GM19372 (cell line): Measurements from ENCODE around the gene GDF15.
"Not testable (repeated sequence)": the region's sequence is repeated elsewhere in the genome, so short reads cannot be mapped to it uniquely, and the experiment has no call there.

Source experiments
- ATAC-seq: cut with Tn5 transposase; IDR thresholded peaks from one replicate; pipeline ENCODE4 v1.9.1; 2021; ENCODE audit warnings: mild to moderate bottlenecking, low read depth, moderate library complexity; ENCODE audit not compliant: unreplicated experiment

Gene GDF15

DNA sequence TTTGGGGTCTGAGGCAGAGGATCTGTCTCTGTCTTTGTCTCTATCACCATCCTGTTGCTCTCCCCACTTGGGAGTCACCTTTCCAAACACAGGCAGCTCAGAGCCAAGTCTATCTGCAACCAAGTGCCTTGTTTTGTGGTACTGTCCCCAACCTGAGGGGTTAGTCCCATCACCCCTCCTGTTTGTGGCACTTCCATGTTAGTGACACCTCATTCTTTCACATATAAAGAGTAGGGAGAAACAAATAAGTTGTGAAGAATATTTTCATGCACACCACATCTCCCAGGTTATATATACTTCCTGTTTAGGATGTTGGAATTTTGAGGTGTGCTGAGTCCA lies 3.7 kb downstream of the GDF15 start:
- no peak for ATAC-seq

DNA sequence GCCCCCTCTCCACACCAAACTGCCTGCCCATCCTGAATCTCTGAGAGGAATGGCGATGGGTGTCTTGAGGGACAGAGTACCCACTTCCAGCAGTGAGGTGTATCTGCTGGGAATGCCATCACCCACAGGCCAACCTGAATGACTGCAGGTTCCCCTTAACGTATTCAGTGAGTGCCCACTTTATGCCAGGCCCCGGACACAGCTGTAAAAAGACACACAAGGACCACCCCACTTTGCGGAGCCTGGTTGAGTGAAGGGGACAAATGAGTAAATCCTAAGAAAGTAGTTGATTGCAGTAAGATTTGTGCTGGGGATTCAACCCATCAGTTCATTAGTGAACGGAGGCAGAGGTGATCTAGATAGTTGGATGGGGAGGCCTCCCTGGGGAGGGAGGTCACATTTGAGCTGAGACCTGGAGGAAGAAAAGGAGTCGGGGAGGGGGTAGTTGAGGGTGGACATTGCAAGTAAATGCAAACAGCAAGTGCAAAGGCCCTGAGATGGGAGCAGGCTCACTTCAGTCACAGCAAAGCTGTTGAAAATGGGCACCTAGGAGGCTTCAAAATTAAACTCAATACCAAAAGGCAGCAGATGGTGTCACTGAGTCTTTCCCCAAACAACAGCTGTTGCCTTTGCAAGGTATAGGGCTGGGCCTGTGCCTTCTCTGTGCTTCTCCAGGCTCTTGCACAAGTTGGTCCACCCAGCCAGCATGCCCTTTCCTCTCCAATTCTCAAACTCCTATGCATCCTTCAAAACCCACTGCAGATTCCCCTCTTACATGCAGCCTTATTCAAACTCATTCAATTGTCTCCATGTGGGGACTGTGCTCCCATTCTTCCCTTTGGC lies 4.3 kb downstream of the GDF15 start:
- no peak for ATAC-seq

DNA sequence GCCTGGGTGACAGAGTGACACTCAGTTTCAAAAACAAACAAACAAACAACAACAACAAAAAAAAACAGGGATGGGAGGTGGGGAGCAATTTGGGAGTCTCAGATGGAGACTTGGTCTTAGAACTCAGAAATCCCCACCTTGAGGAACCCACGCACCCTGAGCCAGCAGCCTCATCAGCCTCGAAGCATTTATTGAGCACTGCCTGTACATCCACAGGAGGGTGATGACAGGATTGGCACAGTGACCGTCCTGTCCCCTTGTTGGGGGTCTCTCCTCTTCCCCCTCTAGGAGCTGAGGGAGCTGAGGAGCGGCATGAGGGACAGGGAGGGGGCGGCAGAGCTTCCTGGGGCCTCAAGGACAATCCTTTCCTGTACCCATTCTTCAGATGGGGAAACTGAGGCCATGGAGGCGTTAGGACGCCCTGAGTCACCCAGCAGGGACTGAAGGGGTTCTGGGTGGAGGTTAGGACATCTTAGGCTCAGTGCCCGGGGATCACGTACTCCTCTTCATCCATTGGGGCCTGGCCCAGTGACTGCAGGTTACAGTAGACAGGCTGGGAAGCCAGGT lies 5.6 kb downstream of the GDF15 start:
- ATAC-seq: no peak

DNA sequence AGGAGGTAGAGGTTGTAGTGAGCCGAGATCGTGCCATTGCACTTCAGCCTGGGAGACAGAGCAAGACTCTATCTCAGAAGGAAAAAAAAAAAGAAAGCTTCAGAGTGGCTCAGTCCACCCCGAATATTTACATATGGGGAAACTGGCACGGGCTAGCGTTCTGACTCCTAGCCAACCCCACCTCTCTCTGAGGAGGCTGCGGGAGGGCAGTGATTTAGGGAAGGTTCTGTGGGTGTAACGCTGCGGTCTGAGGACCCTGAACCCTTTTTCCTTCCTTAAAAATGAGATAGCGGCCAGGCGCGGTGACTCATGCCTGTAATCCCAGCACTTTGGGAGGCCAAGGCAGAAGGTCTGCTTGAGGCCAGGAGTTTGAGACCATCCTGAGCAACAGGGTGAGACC lies 6.5 kb downstream of the GDF15 start:
- ATAC-seq: no peak

DNA sequence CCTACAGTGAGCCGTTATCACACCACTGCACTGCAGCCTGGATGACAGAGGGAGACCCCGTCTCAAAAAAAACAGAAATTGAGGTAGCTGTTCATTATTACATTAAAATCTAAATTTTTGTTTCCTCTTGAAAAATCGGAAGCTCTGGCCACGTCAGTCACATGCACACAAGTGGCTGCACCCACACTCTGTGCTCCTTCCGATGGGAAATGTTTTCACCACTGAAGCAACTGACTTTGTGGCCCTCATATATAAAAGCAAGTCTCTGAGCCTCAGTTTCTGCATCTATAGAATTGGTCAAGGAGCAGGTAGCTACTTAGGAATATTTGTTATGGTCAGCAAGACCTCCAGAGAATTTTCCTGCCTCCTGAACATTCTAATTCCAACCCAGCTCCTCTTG lies 7.0 kb downstream of the GDF15 start:
- no peak for ATAC-seq

DNA sequence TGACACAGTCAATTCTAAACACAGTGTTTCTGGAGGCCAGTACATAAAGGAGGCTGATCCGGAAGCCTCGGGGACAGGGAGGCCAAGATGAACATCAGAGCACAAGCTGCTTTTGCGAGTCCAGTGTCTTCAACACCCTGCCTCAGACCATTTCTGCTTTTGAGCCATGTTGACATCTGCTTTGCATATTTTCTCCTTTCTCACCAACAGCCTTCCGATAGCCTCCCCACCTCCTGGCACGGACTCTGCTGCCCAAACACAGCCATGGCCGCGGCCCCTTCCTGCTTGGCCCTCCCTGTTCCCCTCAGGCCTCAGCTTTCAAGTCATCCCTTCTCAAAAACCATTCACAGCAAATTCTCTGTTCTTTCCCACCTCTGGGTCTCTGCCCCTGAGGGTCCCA lies 7.9 kb downstream of the GDF15 start:
- no peak for ATAC-seq

DNA sequence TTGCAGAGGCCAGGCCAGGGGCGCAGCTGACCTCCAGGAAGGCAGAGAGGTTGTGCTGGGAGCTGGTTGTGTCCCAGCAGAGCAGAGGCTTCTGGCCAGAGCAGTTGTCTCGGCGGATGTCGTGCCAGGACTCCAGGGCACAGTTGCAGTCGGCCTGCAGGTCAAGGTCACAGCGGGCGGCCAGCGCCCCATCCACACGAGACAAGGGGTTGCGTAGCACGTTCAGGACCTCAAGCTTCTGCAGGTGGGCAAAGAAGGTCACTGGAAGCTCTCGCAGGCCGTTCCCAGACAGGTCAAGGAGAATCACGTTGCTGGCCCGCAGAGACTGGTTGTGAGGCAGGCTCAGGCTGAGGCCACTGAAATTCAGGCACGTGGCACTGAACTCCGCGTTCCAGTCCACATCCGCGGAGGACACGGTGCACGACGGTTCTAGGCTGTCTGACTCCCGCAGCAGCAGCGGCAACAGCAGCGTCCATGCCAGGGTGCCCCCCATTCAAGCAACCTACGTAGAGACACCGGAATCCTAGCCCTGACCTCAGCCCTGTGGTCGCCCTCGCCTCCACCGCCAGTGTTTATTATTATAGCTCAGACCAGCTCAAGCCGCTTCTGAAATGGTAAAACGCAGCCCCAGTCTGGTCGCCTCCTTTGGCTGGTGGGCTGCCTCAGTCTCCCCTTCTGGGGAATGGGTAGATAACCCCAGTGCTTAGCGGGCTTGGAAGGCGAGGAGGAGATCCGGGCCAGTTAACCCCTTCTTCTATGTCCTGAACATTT lies 10.7 kb downstream of the GDF15 start:
- ATAC-seq: no peak

DNA sequence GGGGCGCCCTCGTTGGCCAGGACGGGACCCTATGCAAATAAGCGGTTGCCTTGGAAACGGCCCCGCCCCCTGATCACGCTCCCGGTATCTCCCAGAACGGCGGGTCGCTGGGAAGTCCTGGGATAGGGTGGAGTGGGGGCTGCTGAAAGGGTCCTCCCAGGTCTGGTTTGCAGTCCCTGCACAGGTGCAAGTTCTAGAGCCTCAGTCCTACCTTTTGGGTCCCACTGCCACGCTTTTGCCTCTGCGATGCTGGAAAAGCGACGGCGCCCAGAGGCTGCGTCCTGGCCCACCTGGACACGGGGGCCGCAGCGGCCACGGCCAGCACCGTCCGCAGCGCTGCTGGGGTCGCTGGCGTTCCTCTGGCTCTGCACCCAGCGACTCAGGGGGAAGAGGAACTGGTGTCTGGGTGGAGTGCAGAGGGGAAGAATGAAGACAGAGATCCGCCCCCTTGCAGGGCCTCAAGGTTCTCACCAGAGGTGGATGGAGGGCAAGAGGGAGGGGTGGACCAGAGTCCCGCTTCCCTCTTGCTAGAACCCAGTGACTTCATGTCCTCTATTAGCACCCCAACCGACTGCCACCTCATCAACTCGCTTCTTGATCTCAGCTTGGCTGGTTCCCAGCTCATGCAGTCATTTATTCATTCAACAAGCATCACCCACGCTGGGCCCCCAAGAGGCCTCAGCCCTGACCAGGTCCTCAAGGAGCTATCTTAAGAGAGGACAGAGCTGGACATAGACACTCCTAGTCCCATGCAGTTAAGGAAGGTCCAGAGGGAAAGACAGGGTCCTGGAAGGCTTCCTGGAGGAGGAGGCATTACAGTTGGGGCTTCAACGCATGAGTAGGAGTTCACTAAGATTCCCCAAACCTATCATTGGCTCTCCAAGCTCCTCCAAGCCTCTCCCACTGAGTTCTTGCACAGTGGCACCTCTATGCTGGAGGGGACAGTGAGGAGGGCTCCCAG lies 11.6 kb downstream of the GDF15 start, which contains the start of gene LRRC25:
LRRC25 (minus strand) TSS at position 381 of the 961 bp plus-strand sequence. CDS start 659 bp downstream, outside the sequence.
- no peak for ATAC-seq

DNA sequence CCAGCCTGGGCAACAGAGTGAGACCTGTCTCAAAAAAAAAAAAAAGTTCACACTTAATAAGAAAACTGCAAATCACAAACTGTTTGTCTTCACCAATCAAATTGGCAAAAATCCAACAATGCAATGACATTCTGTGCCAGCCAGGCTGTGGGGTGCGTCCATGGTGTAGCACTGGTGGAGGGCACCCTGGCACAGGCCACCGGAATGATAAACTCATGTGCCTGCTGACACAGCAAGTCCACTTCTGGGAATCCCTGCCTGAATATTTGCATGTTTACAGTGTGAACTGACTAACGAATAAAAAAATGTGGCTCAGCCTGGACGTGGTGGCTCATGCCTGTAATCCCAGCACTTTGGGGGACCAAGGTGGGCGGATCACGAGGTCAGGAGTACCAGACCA lies 13.1 kb downstream of the GDF15 start:
- ATAC-seq: no peak

DNA sequence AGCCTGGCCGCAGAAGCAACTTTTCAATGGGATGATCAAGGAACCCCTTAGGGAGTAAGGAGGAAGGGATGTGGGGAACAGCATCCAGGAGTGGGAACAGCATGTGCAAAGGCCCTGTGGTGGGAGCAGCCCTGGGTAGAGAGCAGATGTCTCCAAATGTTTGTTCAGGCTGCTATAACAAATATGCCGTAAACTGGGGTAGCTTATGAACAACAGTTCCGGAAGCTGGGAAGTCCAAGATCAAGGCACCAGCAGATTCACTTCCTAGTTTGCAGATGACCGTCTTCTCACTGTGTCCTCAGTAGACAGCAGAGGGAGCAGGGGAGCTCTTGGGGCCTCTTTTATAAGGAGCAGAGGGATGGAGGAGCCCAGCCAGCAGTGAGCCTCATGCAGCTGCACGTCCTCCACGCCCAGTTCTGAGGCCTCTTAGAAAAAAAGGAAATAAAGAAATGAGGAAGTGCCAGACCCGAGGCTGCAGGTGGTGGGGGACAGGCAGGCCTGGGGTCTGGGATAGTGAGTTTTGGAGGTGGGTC lies 15.7 kb downstream of the GDF15 start:
- no peak for ATAC-seq

DNA sequence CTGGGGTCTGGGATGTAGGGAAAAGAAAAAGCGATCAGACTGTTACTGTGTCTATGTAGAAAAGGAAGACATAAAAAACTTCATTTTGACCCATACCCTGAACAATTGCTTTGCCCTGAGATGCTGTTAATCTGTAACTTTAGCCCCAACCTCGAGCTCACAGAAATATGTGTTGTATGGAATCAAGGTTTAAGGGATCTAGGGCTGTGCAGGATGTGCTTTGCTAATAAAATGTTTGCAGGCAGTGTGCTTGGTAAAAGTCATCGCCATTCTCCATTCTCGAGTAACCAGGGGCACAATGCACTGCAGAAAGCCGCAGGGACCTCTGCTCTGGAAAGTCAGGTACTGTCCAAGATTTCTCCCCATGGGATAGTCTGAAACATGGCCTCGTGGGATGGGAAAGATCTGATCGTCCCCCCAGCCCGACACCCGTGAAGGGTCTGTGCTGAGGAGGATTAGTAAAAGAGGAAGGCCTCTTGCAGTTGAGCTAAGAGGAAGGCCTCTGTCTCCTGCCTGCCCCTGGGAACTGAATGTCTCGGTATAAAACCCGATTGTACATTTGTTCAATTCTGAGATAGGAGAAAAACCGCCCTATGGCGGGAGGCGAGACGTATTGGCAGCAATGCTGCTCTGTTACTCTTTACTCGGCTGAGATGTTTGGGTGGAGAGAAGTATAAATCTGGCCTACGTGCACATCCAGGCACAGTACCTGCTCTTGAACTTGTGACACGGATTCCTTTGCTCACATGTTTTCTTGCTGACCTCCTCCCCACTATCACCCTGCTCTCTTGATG lies 16.7 kb downstream of the GDF15 start:
- not testable (repeated sequence) for ATAC-seq

DNA sequence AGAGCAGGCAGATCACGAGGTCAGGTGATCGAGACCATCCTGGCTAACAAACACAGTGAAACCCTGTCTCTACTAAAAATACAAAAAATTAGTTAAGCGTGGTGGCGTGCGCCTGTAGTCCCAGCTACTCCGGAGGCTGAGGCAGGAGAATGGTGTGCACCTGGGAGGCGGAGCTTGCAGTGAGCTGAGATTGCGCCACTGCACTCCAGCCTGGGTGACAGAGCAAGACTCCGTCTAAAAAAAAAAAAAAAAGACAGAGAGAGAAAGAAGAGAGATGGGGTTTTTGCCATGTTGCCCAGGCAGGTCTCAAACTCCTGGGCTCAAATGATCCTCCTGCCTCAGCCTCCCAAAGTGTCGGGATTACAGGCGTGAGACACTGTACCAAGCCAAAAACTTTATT lies 19.8 kb downstream of the GDF15 start:
- not testable (repeated sequence) for ATAC-seq

DNA sequence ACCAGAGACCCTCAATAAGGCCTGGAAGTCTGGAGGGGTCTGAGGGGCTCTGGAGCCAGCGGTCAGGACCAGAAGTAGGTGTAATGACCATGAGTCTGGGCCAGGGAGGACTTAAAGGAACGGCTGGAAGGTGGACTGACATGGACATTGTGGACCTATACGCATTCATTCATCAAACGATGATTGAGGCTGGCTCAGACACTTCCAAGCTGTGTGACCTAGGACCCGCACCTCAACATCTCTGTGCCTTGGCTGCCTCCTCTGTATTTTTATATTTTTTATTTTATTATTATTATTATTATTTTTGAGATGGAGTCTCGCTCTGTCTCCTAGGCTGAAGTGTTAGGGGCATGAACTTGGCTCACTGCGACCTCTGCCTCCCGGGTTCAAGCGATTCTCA lies 20.8 kb downstream of the GDF15 start:
- ATAC-seq: no peak

DNA sequence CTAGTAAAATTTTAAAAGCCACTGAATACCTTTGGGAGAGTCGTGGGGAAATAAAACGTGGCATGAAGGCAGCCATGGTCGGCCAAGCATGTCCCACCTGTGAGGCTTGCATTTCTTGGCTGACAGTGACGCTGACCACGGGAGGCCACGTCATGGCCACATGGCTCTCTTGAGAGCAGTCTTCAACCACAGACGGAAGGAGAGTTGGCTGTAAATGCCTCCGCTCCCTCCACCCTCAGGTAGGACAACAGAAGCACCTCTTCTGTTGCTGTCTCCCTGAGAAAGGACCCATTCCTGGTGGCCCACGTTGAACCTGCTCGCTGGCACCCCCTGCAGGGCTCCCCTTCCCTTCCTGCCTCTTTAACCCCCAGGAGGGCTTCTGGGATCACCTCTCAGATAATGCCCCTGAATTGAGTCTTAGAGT lies 22.1 kb downstream of the GDF15 start:
- no peak for ATAC-seq

DNA sequence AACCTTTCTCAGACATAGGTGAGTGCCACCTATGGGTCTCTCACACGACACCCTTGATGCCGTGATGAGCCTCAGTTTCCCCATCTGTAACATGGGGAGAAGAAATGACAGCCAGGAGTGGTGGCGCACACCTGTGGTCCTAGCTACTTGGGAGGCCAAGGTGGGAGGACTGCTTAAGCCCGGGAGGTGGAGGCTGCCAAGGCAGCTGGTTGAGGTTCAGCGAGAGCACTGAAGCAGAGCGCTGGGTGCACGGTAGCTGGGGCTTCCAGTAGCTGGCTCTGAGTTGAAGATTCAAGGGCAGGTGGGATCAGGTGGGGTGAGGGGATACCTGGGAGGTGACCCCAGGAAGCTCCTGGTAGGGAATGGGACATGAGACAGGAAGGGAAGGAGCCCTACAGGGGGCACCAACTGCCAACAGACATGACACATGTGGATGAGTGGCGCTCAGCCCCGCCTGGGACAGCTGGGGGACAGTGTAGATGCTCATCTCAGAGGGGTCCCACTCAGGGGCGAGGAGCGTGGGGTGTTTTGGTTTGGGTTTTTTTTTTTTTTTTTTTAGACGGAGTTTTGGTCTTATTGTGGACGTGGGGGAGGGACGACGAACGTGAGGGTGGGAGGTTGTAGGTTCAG lies 26.8 kb downstream of the GDF15 start:
- no peak for ATAC-seq

DNA sequence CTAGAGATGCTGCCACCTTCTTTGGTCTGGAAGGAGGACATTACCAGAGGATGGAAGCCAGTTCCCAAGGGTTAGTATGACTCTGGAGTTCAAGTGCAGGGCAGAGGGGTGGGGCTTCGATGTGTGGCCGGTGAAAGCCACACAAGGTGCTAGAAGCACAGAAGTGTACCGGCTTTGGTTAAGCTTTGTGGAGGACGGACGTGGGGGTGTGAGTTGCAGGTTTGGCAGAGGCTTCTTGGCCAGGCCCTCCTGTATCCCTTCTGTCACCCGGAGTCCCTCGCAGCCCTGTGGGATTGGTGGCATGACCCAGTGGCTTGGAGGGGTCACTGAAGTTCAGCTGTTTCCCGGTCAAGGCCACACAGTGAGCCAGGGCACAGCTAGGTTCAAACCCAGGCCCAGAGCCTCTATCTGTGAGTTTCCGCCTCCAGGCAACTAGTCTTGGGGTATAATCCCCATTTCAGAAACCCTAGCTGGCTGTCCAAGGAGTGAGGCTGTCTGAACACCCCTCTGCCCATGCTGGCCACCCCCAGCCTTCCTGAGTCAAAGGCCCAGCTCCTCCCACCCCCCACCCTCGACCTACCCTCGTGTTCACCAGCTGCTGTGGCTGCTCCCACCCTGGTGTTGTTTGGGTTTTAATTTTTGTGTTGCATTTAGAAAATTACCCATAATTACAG lies 28.7 kb downstream of the GDF15 start:
- ATAC-seq: no peak

DNA sequence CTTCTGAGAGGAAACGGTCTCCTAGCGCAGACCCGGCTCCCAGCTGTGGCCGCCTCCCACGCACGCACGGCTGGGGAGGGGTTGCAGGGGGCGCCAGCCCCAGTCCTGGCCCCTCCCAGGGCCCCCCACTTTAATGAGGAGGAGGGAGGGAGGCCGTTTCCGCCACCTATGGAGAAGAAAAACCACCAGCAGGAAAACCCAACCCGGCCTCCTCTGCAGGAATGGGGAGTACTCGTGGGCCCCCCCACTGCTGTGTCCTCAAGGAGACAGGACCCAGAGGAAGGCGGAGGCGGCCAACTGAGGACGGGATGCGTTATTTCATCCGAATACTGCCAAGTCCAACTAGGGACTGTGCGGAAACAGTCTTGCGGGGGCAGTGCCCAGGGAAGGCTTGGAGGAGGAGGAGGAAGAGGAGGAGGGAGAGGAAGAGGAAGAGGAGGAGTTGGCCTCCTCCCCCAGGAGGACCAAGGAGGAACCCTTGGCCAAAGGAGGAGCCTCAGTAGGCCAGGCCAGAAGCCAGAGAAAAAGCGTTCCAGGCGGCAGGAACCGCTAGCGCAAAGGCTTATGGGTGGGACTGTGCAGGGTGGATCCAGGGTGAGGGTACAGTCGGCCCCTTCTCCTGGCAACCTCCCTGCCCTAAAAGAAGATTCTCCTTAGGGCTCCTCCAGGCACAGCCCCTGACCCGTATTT lies 29.4 kb downstream of the GDF15 start:
- ATAC-seq: no peak

DNA sequence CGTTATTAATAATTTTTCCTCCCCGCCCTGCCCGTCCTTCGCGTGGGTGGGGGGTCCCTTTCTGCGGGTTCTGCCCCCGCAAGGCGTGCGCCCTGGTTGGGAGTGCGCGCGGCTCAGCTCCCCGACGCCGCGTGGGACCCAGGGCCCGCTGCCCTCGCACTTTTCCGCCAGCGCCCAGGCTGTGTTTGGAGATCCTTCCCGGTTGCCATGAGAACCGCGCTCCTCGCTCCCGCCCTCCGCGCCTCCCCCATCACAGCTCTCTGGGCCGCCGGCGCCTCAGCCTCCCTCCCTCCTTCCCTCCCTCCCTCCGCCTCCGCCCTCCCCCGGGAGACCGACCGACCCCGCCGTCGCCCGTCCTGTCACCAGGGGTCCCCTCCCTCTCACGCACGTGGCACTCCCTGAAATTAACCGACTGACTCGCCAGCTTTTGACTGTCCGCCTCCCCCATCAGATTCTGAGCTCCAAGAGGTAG lies 30.9 kb downstream of the GDF15 start:
- ATAC-seq: no peak
